HG03457 (cell line): ENCODE measurements around the gene POP7.
"Not testable (repeated sequence)": the region's sequence is repeated elsewhere in the genome, so short reads cannot be mapped to it uniquely, and the experiment has no call there.

Source experiments
- ATAC-seq: cut with Tn5 transposase; IDR thresholded peaks from one replicate; pipeline ENCODE4 v1.9.1; 2021; ENCODE audit warnings: moderate number of reproducible peaks; ENCODE audit not compliant: unreplicated experiment

POP7 gene

DNA sequence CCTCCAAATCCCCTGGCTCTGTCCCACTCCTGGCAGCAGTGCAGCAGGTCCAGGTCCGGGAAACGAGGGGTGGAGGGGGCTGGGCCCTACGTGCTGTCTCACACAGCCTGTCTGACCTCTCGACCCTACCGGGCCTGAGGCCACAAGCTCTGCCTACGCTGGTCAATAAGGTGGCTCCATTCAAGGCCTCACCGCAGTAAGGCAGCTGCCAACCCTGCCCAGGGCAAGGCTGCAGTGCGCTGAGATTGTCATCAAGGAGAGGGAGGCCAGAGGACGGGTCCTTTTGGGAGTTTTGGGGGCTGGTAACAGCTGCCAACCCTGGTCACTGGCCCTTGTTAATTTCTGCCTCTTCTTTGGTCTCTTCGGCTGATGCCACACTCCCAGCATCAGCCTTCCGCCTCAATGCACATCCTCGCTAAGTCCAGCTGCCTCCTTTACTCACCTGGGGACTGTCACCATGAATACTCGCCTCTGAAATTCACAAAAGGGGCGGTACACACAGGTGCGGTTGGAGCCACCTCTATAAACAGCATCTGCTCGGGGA lies 17.9 kb downstream of the POP7 start:
- ATAC-seq: no peak

DNA sequence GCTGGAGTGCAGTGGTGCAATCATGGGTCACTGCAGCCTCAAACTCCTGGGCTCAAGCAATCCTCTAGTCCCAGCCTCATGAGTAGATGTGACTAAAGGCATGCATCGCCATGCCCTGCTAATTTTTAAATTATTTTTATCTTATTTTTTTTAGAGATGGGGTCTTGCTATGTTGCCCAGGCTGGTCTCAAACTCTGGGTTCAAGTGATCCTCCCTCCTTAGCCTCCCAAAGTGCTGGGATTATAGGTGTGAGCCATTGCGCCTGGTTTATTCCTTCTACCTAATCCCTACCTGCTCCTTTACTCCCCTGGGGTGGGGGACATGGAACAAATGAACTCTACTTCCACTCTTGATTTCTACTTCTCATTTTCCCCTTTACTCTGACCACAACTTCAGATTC lies 18.4 kb downstream of the POP7 start:
- not testable (repeated sequence) for ATAC-seq

DNA sequence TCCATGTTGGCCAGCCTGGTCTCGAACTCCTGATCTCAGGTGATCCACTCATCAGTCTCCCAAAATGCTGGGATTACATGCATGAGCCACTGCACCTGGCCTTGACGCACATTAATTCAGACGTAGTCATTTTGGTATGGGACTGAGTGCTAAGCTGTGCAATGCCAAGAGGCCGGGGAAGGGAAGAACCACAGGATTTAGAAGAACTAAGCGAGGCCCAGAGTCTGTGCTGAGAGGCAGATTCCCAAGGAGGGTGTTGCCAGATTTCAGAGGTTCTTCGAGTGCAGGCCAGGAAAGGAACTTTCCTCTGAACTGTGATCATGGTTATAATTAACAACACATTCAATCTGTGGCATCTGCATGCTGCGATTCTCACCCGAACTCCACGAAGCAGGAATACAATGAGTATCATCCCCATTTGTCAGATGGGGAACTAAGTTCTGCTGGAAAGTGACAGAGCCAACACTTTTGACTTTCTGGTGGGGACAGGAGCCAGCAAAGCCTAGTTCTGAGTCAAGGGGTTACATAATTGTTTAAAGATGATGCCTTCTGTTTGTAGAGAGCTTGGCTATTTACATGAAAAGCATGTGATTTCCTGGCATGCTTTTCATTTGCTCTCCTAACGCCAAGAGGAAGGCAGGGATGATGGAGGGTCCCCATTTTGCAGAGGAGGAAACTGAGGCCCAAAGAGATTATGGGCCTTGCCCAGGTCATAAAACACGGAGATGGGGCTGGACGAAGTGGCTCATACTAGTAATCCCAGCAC lies 21.3 kb downstream of the POP7 start:
- no peak for ATAC-seq

DNA sequence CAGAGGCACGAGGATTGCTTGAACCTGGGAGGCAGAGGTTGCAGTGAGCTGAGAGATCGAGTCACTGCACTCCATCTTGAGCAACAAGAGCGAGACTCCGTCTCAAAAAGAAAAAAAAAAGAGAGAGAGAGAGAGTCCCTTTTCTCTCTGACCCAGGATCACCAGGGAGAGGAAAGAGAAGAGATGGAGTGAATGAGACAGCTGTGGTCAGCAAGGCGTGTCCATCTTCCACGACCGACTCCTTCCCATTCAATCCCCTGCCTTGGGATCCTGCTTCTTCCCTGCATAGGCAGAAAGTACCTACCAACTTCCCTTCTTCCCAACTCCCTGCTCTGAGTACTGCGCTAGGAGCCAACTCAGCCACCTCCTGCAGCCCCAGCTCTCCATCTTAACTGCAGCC lies 22.3 kb downstream of the POP7 start:
- ATAC-seq: no peak

DNA sequence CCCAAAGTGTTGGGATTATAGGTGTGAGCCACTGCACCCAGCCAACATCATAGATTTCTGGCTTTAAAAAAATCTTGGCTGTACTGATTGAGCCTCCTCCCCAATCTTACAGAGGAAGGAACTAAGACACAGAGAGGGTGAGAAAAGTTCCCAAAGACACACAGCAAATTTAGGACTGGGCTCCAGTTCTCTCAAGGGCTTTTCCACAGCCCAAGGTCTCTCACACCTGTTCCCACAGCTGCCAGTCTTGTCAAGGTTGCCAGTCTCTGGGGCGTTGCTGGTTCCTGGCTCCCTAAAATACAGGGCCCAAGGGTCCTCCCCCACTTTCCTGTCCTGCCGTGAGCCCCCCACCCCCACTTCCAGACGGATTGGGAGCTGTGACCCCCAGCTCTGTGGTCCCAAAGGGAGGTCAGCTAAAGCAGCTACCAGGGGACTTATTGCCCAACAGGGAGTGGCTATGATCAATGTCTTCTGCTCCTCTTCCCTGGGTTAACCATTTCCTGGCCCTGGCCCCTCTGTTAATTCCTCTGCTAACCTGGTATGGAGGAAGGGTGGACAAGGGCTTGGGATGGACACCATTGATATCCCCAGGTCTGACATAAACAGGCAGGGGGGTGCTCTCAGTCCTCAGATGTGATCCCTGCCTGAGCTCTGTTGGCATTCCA lies 24.3 kb downstream of the POP7 start:
- no peak for ATAC-seq

GRCh38 chr7:100731937-100732636 lies 26.2 kb downstream of the POP7 start:
- no peak for ATAC-seq

GRCh38 chr7:100735730-100736129 lies 29.8 kb downstream of the POP7 start:
- no peak for ATAC-seq

- no peak for ATAC-seq
Observed at GRCh38 chr7:100736671-100737070, 30.8 kb downstream of the POP7 start.

- no peak for ATAC-seq
Observed at GRCh38 chr7:100739934-100740333, 34.0 kb downstream of the POP7 start.

DNA sequence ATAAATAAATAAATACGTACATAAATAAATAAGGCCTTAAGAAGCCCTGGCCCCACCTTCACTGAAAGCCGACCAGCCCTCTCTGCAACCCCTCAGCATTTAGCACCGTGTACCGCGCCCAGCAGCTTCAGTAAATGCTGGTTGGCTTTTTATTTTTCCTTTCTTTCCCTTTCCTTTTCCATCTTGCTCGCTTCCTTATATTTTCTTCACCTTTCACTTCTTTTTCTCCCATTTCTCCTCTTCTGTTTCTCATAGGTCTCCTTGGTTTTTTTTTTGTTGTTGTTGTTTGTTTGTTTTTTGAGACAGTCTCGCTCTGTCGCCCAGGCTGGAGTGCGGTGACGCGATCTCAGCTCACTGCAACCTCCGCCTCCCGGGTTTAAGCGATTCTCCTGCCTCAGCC lies 38.7 kb downstream of the POP7 start:
- no peak for ATAC-seq

- ATAC-seq: no peak
Observed at GRCh38 chr7:100745184-100745583, 39.3 kb downstream of the POP7 start.

- no peak for ATAC-seq
Observed at GRCh38 chr7:100752994-100753393, 47.1 kb downstream of the POP7 start.

DNA sequence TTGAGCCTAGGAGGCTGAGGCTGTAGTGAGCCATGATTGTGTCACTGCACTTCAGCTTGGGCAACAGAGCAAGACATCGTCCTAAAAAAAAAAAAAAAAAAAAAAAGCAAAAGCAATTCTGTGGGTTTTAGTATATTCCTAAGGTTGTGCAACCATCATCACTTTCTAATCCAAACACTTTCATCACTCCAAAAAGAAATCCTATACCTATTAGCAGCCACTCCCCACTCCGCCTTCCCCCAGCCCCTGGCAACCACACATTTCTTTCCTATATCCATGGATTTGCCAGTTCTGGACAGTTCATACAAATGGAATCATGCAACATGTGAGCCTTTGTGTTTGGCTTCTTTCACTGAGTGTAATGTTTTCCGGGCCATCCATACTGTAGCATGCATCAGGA lies 47.8 kb downstream of the POP7 start:
- ATAC-seq: no peak
